Sigmoid colon (tissue), 7 donors: Measurements from ENCODE around the gene GALNT18. TPM values are rescaled to one million over a fixed set of nuclear protein-coding genes. Genes with fewer than 3 reads are reported as not detected.

ENCODE experiments used
- DNase-seq: peaks from one replicate; pipeline ENCODE4 v3.0.0-alpha.2; 2019
- H3K27ac ChIP-seq, 4 donors: fragments of 200-600 bp; sonication (generic); one replicate each; pipeline ENCODE4 v1.5.1; 2016 to 2019; ENCODE audit warnings: mild to moderate bottlenecking in 1 of 4
- H3K27me3 ChIP-seq, 3 donors: fragments of 200-600 bp; sonication (generic); one replicate each; pipeline ENCODE4 v1.5.1; 2019; ENCODE audit warnings: mild to moderate bottlenecking in 1 of 3
- H3K36me3 ChIP-seq, 4 donors: fragments of 200-600 bp; sonication (generic); one replicate each; pipeline ENCODE4 v1.5.1; 2016 to 2019
- H3K4me1 ChIP-seq, 4 donors: fragments of 200-600 bp; sonication (generic); one replicate each; pipeline ENCODE4 v1.5.1; 2017 to 2019
- H3K4me3 ChIP-seq, 4 donors: fragments of 200-600 bp; sonication (generic); one replicate each; pipeline ENCODE4 v1.5.1; 2017 to 2019; ENCODE audit warnings: mild to moderate bottlenecking in 2 of 4, moderate library complexity in 1 of 4
- H3K9me3 ChIP-seq, 4 donors: fragments of 200-600 bp in 3 of 4; sonication (generic) in 3 of 4; one replicate each; pipeline versions ENCODE4 v1.5.1 to v1.6.1; 2013 to 2019
- EP300 ChIP-seq, 4 donors: sonication (generic); formaldehyde crosslinking; IDR thresholded peaks; one replicate each; pipeline ENCODE4 v1.6.1; 2017; ENCODE audit warnings: antibody characterized with exemption in 4 of 4
- POLR2A ChIP-seq, 2 donors: fragments of 450-650 bp; IDR thresholded peaks; one replicate each; pipeline ENCODE4 v1.6.1; 2016; ENCODE audit warnings: antibody characterized with exemption in 2 of 2, mild to moderate bottlenecking in 2 of 2, moderate library complexity in 2 of 2
- POLR2AphosphoS5 ChIP-seq, 4 donors: sonication (generic); formaldehyde crosslinking; IDR thresholded peaks; one replicate each; pipeline ENCODE4 v1.6.1; 2017; ENCODE audit warnings: antibody characterized with exemption in 4 of 4
- WGBS, 2 donors: extraction: QIAGEN DNeasy Blood & Tissue Kit; methylation state at CpG; one replicate each; pipeline ENCODE4 v1.1.7; 2013; 5-methylcytosine and 5-hydroxymethylcytosine counted together
- intact Hi-C: fragments of 100-400 bp; cut with DNase I; formaldehyde crosslinking; loops from one replicate; pipeline ENCODE4 v1.15.1; 2023
- polyA plus RNA-seq, 3 donors: library from polyadenylated mRNA; stranded (reverse); fragments of 200-250 nt; gene quantifications; one replicate each; pipeline ENCODE4 v1.2.3, GENCODE V29; 2013
- total RNA-seq, 4 donors: library from RNA; depleted of rRNA; stranded (reverse); fragments of >200 nt; gene quantifications; one replicate each; pipeline ENCODE4 v1.1.0, GENCODE V29; 2016
- TF ChIP-seq, protein P1 (sequence below), 4 experiments: fragments of 450-650 bp in 3 of 4; fragments of 200-600 bp in 1 of 4; IDR thresholded peaks; one replicate each; pipeline ENCODE4 v1.5.1; 2016 to 2019; ENCODE audit warnings: antibody characterized with exemption in 4 of 4, mild to moderate bottlenecking in 3 of 4, moderate library complexity in 2 of 4
- donor health status: healthy with polysubstance abuse.
- donor health status: Bipolar disorder and iron deficiency.
- donor health status: healthy.

The GALNT18 gene
- total and polyA plus RNA-seq, 7 donors = 0.92 to 48.6 (median 34.9) TPM

DNA sequence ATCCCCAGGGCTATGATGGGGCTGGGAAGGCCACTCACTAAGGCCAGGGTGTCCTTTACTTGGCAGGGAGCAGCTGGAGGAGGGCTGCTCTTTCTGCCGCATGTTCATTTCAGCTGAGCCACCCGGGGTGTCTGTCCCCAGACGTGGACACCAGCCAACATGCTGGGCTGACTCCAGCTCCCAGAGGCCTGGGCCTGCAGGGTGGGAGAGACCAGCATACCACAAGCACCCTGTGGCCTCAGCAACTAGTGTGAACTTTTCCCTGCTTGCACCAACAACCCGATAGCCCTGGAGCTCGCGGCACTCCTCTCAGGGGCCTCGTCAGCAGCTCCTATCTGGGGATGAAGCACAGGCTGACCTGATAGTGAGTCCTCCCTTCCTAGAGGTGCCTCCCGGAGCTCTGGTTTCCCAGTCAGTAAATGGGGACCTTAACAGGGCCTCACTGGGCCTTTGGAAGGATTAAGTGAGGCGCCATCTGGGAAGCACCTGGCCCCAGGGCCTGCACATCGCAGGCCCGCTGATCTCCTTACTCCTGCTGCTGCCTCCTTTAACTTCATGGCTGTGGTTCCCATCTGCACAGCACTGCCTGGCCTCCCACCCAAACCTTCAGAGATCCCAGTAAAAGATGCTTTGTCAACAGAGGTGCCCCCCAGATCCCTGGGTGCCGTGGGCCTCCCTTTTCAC, 83.4 kb downstream of the GALNT18 start:
- Histone ChIP-seq H3K27ac (peak overlapping the region in 3 of 4 donors; percentile 4 to 68 (median 56)), H3K9me3 (no peaks in the 10 kb centered on the region), H3K4me1 (peaks cover 0 to 76% (median 58%) of the 10 kb centered on the region in 4 donors), H3K27me3 (no peaks in the 10 kb centered on the region), H3K4me3 (no peak overlapping the region), H3K36me3 (no peaks in the 10 kb centered on the region)
- DNase-seq = no peak
- TF ChIP-seq, protein P1, sequence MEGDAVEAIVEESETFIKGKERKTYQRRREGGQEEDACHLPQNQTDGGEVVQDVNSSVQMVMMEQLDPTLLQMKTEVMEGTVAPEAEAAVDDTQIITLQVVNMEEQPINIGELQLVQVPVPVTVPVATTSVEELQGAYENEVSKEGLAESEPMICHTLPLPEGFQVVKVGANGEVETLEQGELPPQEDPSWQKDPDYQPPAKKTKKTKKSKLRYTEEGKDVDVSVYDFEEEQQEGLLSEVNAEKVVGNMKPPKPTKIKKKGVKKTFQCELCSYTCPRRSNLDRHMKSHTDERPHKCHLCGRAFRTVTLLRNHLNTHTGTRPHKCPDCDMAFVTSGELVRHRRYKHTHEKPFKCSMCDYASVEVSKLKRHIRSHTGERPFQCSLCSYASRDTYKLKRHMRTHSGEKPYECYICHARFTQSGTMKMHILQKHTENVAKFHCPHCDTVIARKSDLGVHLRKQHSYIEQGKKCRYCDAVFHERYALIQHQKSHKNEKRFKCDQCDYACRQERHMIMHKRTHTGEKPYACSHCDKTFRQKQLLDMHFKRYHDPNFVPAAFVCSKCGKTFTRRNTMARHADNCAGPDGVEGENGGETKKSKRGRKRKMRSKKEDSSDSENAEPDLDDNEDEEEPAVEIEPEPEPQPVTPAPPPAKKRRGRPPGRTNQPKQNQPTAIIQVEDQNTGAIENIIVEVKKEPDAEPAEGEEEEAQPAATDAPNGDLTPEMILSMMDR (IDR thresholded peaks at IDR 0.05) = no peak
- TF ChIP-seq POLR2AphosphoS5 (IDR thresholded peaks at IDR 0.05) = no peak
- no peak for TF ChIP-seq EP300 (IDR thresholded peaks at IDR 0.05)
- TF ChIP-seq POLR2A (IDR thresholded peaks at IDR 0.05) = no peak
- intact Hi-C loops = no loop called here
- 82 to 86% methylated on average over 12 of the region's 12 CpGs for WGBS, 2 donors

GRCh38 chr11:11537871-11538270, 83.9 kb downstream of the GALNT18 start:
- no peaks in the 10 kb centered on the region for H3K36me3 ChIP-seq
- no peak for DNase-seq
- WGBS, 2 donors = 75 to 76% methylated on average over 5 of the region's 5 CpGs
- no peaks in the 10 kb centered on the region for H3K9me3 ChIP-seq
- TF ChIP-seq POLR2A (IDR thresholded peaks at IDR 0.05) (no peak), EP300 (IDR thresholded peaks at IDR 0.05) (no peak), POLR2AphosphoS5 (IDR thresholded peaks at IDR 0.05) (no peak)
- TF ChIP-seq, protein P1 (IDR thresholded peaks at IDR 0.05) = no peak
- H3K27me3 ChIP-seq = no peaks in the 10 kb centered on the region
- peaks cover 0 to 79% (median 61%) of the 10 kb centered on the region in 4 donors for H3K4me1 ChIP-seq
- intact Hi-C loops = no loop called here
- peak overlapping the region in 3 of 4 donors; percentile 4 to 68 (median 56) for H3K27ac ChIP-seq
- no peak overlapping the region for H3K4me3 ChIP-seq

GRCh38 chr11:11537372-11537771, 84.4 kb downstream of the GALNT18 start:
- intact Hi-C loops = no loop called here
- Histone ChIP-seq H3K27me3 (no peaks in the 10 kb centered on the region), H3K4me1 (peaks cover 0 to 84% (median 66%) of the 10 kb centered on the region in 4 donors), H3K36me3 (no peaks in the 10 kb centered on the region), H3K4me3 (no peak overlapping the region), H3K27ac (peak overlapping the region in 3 of 4 donors; percentile 4 to 68 (median 56)), H3K9me3 (no peaks in the 10 kb centered on the region)
- TF ChIP-seq, protein P1 (IDR thresholded peaks at IDR 0.05) = no peak
- no peak for TF ChIP-seq POLR2A (IDR thresholded peaks at IDR 0.05)
- no peak for TF ChIP-seq EP300 (IDR thresholded peaks at IDR 0.05)
- no peak for TF ChIP-seq POLR2AphosphoS5 (IDR thresholded peaks at IDR 0.05)
- WGBS, 2 donors = 40 to 41% methylated on average over 2 of the region's 2 CpGs
- no peak for DNase-seq

DNA sequence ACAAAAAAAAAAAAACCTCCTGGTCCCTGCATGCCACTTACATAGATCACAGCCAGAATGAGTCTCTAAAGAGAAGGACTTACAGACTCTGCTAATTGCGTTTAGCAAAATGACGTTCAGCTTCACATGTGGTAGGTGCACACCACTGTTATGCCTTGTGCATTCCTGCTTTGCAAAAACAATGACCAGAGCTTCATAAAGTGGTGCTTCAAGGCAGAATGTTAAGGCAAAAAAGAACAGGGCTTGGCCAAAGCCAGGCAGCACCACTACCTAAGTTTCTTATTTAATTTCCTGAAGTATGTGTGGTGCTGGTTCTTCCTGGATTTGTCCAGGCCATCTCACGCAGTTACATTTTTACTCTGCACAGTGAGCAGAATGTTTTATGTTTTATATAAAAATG, 85.2 kb downstream of the GALNT18 start:
- no peaks in the 10 kb centered on the region for H3K9me3 ChIP-seq
- peak overlapping the region in 2 of 4 donors; percentile 56 to 68 for H3K27ac ChIP-seq
- intact Hi-C loops = no loop called here
- H3K4me3 ChIP-seq = no peak overlapping the region
- H3K27me3 ChIP-seq = no peaks in the 10 kb centered on the region
- WGBS, 2 donors = 92 to 95% methylated on average over 3 of the region's 3 CpGs
- no peaks in the 10 kb centered on the region for H3K36me3 ChIP-seq
- peaks cover 0 to 92% (median 69%) of the 10 kb centered on the region in 4 donors for H3K4me1 ChIP-seq
- no peak for DNase-seq
- no peak for TF ChIP-seq POLR2AphosphoS5 (IDR thresholded peaks at IDR 0.05)
- TF ChIP-seq, protein P1 (IDR thresholded peaks at IDR 0.05) = no peak
- no peak for TF ChIP-seq EP300 (IDR thresholded peaks at IDR 0.05)
- TF ChIP-seq POLR2A (IDR thresholded peaks at IDR 0.05) = no peak
